ENCODE measurements around the gene SLC22A23.

DNA sequence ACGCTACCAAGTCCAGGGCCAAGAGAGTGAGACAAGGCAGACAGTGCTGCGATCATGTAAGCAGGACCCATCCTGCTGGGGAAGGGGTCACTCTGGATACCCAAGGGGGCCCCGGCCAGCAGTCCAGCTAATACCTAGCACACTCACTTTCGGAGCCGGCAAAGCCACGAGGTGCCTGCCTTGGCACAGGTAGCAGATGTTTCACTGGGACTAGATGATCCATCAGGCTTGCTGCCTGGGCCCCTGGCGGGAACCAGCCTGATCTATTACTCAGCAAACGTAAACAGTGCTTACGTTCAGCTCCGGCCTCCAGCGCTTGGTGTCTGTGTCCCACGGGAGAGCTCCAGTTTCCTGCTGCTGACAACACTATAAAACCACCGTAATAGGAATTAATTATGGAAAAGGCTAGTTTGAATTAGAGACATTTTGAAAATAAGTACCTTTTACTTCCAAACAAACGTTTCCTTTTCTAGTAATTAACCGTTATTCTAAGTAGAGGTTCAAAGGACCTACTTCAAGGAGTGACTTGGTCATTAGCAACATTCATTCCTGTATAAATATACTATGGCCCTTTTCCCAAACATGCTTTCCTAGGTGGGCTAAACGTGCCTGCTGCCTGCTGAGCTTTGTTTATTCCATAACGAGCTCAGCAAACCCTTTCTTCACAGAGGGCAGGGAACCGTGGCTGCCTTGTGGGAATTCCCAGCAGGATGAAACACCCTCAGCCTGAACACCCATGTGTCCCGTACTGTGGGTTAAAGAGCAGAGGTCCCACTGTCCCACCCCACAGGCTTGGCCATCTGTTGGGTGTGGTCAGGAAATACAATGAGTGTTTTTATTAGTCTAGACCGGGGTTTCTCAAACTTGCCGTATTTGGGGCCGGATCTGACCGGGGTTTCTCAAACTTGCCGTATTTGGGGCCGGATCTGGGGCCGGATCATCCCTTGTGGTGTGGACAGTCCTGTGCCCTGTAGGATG lies 18.4 kb downstream of the SLC22A23 start:
- TF ChIP-seq ZNF274 (IDR thresholded peaks at IDR 0.05; ENCODE audit: low read depth, low read length) (no peak), YY1 (IDR thresholded peaks at IDR 0.05; ENCODE audit: insufficient read depth, insufficient read length) (no peak)
